Lung microvascular endothelial cell (primary cell): ENCODE results near the gene HSPA1B. TPM values are rescaled to one million over a fixed set of nuclear protein-coding genes. Genes with fewer than 3 reads are reported as not detected.
"Not testable (repeated sequence)": the region's sequence is repeated elsewhere in the genome, so short reads cannot be mapped to it uniquely, and the experiment has no call there.

Experiments
- DNase-seq, 2 donors: peaks; one replicate each; pipeline versions ENCODE4 v3.0.0 to v3.0.0-alpha.2; 2010; ENCODE audit warnings: low read depth in 2 of 2
- total RNA-seq: library from RNA; depleted of rRNA; stranded (reverse); fragments of >200 nt; gene quantifications from 2 replicates; pipeline ENCODE4 v1.2.1, GENCODE V29; 2014

The HSPA1B gene
- total RNA-seq, 1 donor from 2014 or later: 30.2 TPM

- no peak for DNase-seq
Observed at GRCh38 chr6:31858707-31859106, 31.2 kb downstream of the HSPA1B start.

GRCh38 chr6:31859923-31860322 is 32.4 kb downstream of the HSPA1B start:
- DNase-seq: no peak

DNA sequence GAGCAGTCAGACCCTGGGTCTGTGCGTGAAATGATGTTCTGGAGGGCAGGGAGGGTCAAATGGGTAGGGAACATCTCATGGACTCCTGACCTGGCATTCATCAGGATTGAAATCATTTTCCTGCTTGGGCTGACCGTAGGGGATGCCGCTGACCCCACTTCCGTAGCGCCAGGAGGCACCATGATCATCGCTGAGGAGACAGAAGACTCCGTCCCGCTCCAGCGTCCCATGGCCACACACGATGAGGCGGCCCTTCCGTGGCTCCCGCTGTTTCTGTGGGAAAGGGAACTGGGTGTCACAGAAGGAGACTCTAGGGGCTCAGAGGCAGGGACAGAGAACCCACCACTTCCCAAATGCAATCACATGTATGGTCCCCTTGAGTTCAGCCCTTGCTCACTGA is 32.8 kb downstream of the HSPA1B start:
- DNase-seq: no peak

DNA sequence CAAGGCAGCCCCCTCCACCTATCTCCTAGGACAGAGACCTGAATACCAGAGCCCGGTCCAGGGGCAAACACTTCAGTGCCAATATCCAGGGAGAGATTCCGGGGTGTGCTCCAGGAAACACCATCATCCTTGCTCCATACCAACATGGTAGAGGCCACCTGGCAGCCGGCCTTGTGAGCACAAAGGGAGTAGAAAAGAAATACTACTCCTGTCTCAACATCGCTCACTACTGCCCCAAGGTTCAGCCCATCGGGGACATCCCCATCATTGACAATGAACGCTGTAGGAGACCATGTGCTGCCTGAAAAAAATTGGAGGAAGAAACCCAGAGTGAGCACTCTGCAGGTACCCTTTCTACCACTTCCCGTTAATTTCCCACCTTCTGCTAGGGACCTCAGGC is 33.6 kb downstream of the HSPA1B start:
- DNase-seq: no peak

- no peak for DNase-seq
Observed at GRCh38 chr6:31861919-31862343, 34.4 kb downstream of the HSPA1B start.

DNA sequence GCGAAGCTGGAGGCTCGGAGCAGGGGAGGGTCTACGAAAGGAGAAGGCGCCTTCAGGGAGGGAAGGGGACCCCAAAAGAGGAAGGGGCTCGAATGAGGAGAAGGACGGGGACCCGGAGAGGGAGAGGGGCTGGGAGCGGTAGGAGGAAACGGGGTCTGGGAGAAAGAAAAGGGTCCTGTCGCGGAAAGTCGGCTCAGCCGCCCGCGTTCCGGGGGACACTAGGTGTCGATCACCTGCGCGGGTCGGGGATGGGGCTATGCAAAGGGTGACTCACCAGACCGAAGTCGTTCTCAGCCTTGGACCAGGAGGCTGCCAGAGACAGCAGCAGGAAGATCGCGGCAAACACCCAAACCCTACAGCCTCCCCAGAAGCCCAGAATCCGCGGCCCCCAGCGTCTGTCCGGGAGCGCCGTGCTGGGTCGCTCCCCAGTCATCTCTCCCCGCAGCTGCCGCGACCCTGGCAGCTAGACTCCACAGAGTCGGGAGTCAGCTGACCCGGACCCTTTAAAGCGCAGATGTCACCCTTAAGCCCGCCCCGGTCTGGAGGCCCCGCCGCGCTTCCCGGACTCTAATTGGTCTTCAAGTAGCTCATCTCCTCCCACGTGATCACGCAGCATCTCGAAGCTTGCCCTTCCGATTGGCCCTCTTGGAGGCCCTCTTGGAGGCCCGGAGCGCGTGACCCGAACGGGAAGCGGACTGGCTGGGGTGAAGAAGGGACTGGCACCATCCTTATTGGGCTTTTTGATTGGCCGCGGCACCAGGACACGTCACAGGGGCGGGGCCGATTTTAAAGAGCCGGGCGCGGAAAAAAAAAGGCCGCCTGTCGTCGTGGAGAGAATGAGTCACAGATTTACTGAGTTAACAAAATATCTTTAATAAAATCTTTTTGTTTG is 35.1 kb downstream of the HSPA1B start, which contains the start of gene NEU1:
NEU1 (minus strand) TSS at position 478 of the 892 bp plus-strand sequence; CDS start at position 433, 45 bp downstream.
- peak; percentile 99 to 100 for DNase-seq

DNA sequence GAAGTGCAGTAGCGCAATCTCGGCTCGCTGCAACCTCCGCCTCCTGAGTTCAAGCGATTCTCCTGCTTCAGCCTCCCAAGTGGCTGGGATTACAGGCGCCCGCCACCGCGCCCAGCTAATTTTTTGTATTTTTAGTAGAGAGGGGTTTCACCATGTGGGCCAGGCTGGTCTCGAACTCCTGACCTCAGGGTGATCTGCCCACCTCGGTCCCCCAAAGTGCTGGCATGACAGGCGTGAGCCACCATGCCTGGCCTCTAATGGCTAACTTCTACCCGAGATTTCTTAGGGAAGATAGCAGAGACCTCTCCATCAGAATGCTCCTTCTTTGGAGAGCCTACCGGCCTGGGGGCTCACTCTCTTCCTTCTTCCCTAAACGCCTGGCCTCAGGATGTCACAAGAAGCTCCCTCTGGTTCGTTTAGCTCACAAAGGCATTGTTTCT is 36.6 kb downstream of the HSPA1B start:
- DNase-seq: not testable (repeated sequence)

DNA sequence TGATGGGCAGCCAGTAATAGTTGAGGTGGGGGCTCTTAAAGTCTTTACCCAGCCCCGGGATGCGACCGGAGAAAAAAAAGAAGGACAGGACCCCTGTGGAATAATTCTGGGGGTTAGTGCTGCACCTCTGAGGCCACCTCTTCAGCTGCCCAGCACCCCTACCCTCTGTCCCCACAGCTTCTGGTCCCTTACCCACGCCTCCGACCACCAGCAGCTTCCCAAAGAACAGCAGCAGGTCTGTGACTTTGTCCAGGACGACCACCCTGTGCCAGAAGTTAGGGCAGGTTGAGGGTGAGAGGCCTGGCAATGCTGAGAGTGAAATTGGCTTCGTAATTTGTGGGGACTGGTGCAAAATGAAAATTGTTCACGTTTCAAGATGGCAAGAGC is 37.3 kb downstream of the HSPA1B start:
- no peak for DNase-seq

DNA sequence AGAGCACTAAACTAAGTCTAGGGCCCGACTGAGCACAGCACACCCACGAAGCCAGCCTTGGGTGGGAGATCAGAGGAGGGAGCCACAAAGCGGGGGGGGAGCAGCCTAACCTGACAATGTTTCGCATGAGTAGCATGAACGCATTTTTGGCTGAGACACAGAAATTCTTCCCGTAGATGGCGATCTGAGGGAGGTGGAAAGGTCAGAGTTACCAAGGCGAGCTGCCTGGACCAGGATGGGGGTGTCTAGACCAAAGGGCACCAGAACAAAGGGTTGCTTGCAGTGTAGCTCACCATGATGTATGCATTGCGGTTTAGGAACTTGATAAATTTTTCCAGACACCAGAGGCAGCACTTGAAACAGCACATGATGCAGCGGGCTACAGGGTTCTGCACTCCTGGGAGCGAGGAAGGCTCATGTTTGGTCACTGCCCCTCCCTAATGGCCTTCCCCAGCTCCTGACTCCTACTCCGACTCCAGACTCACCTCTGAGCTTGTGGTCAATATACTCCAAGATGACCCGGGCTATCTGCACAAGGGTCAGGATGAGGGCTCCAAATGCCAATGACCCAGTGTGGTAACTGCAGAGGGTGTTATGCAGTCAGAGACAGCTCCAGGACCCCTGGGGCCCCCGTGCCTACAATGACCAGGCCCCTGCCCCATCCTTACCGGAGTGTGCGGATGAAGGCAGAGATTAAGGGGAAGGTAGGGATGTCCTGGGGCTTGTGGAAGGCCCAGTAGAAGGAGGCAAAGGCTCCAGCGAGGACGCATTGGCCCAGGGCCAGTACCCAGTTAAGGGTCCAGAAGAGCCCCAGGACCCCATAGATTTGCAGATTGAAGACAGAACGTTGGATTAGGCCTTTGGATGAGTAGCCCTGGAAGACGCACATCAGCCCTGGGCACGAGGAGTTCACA is 37.9 kb downstream of the HSPA1B start:
- no peak for DNase-seq

DNA sequence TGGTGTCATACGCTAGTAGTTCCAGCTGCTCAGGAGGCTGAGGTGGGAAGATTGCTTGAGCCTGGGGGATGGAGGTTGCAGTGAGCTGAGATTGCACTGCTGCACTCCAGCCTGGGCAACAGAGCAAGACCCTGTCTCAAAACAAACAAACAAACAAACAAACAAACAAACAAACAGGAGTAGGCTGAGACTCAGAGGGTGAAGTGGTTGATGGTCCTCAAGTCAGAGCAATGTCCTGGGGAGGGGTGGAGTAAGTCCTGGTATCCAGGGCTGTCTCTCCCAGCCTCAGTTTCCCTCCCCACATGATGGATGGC is 41.1 kb downstream of the HSPA1B start:
- not testable (repeated sequence) for DNase-seq

DNA sequence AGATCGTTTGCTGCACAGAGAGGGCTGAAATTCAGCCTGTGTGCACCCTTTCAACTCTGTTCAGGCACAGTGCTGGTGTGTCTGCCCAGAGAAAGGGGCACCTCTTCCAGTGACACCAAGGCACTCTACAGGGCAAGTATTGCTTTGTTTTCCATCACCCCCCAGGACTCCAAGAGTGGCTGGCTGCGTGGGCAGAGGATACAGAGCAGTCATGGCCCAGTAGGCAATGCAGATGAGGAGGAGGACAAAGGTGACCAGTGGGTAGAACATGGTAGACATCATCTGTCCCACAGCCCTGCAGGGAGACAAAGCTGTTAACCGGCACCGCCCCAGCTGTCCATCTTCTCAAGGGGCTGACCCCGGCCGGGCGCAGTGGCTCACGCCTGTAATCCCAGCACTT is 41.8 kb downstream of the HSPA1B start:
- no peak for DNase-seq

- DNase-seq: no peak
Observed at GRCh38 chr6:31870385-31870921, 42.9 kb downstream of the HSPA1B start.

GRCh38 chr6:31871046-31871659 is 43.6 kb downstream of the HSPA1B start:
- DNase-seq: no peak

GRCh38 chr6:31874084-31874670 is 46.6 kb downstream of the HSPA1B start:
- DNase-seq: no peak

DNA sequence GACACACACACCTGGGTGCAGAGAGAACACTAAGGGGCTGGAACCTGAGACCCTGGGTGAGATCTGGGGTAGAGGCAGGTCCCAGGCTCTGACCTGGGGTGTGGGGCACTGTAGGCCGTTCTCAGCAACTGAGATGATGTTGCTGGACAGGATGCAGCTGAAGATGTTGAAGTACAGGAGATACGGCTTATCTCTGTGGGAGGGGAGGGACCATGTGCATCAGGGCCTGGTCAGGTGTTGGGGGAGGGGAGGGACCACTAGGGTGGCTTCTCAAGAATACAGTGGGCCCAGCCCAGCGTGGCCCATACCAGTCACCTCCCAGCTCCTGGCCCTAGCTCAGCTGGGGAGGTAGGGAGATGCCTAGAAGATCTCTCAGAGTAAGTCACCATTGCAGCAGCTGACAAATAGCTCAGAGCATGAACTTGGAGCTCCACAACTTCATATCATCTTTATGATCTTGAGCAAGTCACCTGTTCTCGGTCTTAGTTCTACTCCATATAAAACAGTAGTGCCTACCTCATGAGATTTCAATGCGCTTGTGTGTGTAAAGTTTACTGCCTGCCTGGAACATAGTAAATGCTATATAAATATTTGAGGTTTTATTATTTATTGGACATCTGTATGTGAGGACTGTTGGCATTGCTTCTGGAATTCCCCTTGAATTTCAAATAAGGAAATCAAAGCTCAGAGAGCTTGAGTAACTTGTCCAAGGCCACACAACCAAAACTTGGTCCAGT is 47.5 kb downstream of the HSPA1B start:
- DNase-seq: no peak

- no peak for DNase-seq
Observed at GRCh38 chr6:31875877-31876276, 48.3 kb downstream of the HSPA1B start.

GRCh38 chr6:31876357-31876756 is 48.8 kb downstream of the HSPA1B start:
- DNase-seq: no peak

- DNase-seq: no peak
Observed at GRCh38 chr6:31877125-31877650, 49.6 kb downstream of the HSPA1B start.

- DNase-seq: no peak
Observed at GRCh38 chr6:31877651-31878161, 50.2 kb downstream of the HSPA1B start.

DNA sequence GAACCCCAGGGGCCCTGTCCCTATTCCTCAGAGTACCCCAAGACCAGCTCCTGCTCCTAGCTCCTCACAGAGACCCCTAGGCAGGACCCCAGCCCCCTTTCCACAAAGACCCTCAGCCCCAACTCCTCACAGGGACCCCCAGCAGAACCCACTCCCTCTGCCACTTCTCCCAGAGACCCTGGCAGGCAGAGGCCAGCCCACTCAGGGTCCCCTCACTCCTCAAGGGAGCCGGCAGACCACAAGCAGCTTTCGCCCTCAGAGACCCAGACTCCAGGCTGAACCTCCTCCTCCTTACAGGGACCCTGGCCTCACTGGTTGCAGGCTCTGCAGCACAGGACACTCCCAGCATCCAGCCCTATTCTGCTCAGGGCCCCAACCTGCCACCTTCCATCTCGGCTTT is 50.7 kb downstream of the HSPA1B start:
- DNase-seq: no peak
